ENCODE results near the gene PRKG1. TPM values are rescaled to one million over a fixed set of nuclear protein-coding genes. Genes with fewer than 3 reads are reported as not detected.

Gene PRKG1
- total and polyA plus RNA-seq, 2 of the 4 experiments (the other 2 are of a cell fraction) = 3.5 to 18.3 TPM

DNA sequence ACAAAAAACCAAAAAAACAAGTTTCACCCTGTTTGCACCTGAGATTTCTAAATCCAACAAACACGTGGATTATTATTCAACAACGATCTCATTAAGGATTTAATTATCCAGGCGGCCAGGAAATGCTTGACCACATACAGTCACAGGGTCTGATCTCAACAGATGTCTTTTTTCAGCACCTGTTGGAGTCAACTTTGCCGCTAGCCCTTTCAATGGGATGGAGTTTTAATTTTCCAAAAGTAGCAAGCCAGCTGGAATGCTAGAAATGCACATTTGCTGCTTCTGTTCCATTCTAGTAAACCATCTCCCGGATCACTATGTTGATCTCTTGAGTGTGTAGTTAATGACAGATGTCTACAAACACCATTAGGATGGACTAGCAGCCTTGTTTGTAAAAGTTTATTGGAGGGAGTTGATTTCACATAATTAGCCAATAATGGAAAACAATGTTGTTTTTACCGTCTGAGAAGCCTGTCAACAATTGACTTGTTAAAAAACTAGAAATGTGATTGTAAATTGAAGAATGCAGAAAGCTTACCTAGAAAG, 1175.6 kb downstream of the PRKG1 start:
- Histone ChIP-seq H3K9ac (ENCODE audit: low read depth, low read length) (no peak overlapping the region), H3K36me3 (ENCODE audit: control insufficient read depth, insufficient read depth, low read length) (no peaks in the 10 kb centered on the region), H4K20me1 (ENCODE audit: insufficient read depth, low read length) (no peaks in the 10 kb centered on the region), H2BK5ac (ENCODE audit: low read depth, low read length, poor library complexity, severe bottlenecking) (no peak overlapping the region), H4K91ac (ENCODE audit: insufficient read depth, low read depth, low read length) (no peak overlapping the region), H3K4ac (ENCODE audit: low read depth, low read length) (no peak overlapping the region), H3K18ac (ENCODE audit: low read depth, low read length) (no peak overlapping the region), H3K9me1 (ENCODE audit: insufficient read depth, low read length) (no peaks in the 10 kb centered on the region), H4K8ac (ENCODE audit: low read depth in 2 of 2, low read length in 2 of 2) (no peak overlapping the region), H4K5ac (ENCODE audit: low read depth, low read length) (no peak overlapping the region), H3K56ac (ENCODE audit: extremely low read depth, insufficient read depth, low read length) (no peak overlapping the region), H2AFZ (replicated peaks; ENCODE audit: low read length, poor library complexity) (no peak overlapping the region), H3K27me3 (ENCODE audit: control insufficient read depth, insufficient read depth, low read length) (no peaks in the 10 kb centered on the region), H2BK120ac (ENCODE audit: low read depth, low read length) (no peak overlapping the region), H3K79me1 (ENCODE audit: low read depth in 1 of 2, low read length in 2 of 2) (no peaks in the 10 kb centered on the region), H3K27ac (ENCODE audit: insufficient read depth, low read length) (no peak overlapping the region), H2AK5ac (ENCODE audit: low read depth, low read length) (no peak overlapping the region), H3K23ac (ENCODE audit: low read depth, low read length) (no peak overlapping the region), H3K9me3 (ENCODE audit: control insufficient read depth, insufficient read depth, low read length) (no peaks in the 10 kb centered on the region), H3K4me3 (ENCODE audit: insufficient read depth, low read depth, low read length) (no peak overlapping the region), H3K4me1 (ENCODE audit: control insufficient read depth, insufficient read depth, low read length) (no peaks in the 10 kb centered on the region), H2BK20ac (ENCODE audit: low read depth, low read length) (no peak overlapping the region), H2BK15ac (ENCODE audit: low read depth, low read length) (no peak overlapping the region), H3K14ac (replicated peaks; ENCODE audit: low read depth, low read length) (no peak overlapping the region), H3K4me2 (ENCODE audit: low read depth, low read length) (no peak overlapping the region), H2AK9ac (replicated peaks; ENCODE audit: low read depth, low read length, poor library complexity) (no peak overlapping the region)
- ATAC-seq (ENCODE audit: low read depth) (no peak), DNase-seq (no peak)
- 92% methylated on average over 3 of the region's 6 CpGs; no CpG with 5 or more reads in 1 of the 2 experiments for WGBS, 2 experiments (ENCODE audit: extremely low coverage in 2 of 2, insufficient read length in 1 of 2)
- dilution Hi-C loops (cut with HindIII; ENCODE audit: low sequenced_read_pairs, unreplicated experiment) (no loop called here), intact Hi-C loops (cut with micrococcal nuclease) (no loop called here), in situ Hi-C loops (cut with MboI; ENCODE audit: low sequenced_read_pairs) (no loop called here)
- ChIA-PET CTCF (interaction anchor here (0.5 kb wide), 1 partner anchor 17 kb away, joined by 4 read pairs; no protein-coding TSS in a partner anchor), POLR2A (ENCODE audit: unreplicated experiment) (no interaction called here)
- no peak for TF ChIP-seq BHLHE40 (IDR thresholded peaks at IDR 0.05; ENCODE audit: low read depth, low read length)
- no peak for TF ChIP-seq RAD21 (IDR thresholded peaks at IDR 0.05; ENCODE audit: low read length)
- no peak for TF ChIP-seq FOS (IDR thresholded peaks at IDR 0.05; ENCODE audit: low read depth, low read length)
- TF ChIP-seq POLR2A (IDR thresholded peaks at IDR 0.05; ENCODE audit: low read depth, low read length) = no peak
- TF ChIP-seq MXI1 (IDR thresholded peaks at IDR 0.05; ENCODE audit: borderline replicate concordance, low read depth, low read length) = no peak
- TF ChIP-seq CEBPB (IDR thresholded peaks at IDR 0.05; ENCODE audit: low read depth, low read length) = no peak
- no peak for TF ChIP-seq MAFK (IDR thresholded peaks at IDR 0.05; ENCODE audit: low read depth, low read length)
- TF ChIP-seq MAZ (IDR thresholded peaks at IDR 0.05; ENCODE audit: borderline replicate concordance, low read depth, low read length) = no peak
- TF ChIP-seq RCOR1 (IDR thresholded peaks at IDR 0.05; ENCODE audit: insufficient replicate concordance, low read length) = no peak
- TF ChIP-seq, protein P1, sequence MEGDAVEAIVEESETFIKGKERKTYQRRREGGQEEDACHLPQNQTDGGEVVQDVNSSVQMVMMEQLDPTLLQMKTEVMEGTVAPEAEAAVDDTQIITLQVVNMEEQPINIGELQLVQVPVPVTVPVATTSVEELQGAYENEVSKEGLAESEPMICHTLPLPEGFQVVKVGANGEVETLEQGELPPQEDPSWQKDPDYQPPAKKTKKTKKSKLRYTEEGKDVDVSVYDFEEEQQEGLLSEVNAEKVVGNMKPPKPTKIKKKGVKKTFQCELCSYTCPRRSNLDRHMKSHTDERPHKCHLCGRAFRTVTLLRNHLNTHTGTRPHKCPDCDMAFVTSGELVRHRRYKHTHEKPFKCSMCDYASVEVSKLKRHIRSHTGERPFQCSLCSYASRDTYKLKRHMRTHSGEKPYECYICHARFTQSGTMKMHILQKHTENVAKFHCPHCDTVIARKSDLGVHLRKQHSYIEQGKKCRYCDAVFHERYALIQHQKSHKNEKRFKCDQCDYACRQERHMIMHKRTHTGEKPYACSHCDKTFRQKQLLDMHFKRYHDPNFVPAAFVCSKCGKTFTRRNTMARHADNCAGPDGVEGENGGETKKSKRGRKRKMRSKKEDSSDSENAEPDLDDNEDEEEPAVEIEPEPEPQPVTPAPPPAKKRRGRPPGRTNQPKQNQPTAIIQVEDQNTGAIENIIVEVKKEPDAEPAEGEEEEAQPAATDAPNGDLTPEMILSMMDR (conservative IDR thresholded peaks at IDR 0.05; ENCODE audit: low read depth, low read length) = no peak
- no peak for TF ChIP-seq NFE2L2 (IDR thresholded peaks at IDR 0.05; ENCODE audit: low read depth, low read length)
- no peak for TF ChIP-seq SMC3 (IDR thresholded peaks at IDR 0.05; ENCODE audit: low read depth, low read length)
- TF ChIP-seq, protein P2, sequence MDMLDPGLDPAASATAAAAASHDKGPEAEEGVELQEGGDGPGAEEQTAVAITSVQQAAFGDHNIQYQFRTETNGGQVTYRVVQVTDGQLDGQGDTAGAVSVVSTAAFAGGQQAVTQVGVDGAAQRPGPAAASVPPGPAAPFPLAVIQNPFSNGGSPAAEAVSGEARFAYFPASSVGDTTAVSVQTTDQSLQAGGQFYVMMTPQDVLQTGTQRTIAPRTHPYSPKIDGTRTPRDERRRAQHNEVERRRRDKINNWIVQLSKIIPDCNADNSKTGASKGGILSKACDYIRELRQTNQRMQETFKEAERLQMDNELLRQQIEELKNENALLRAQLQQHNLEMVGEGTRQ (IDR thresholded peaks at IDR 0.05; ENCODE audit: low read depth, low read length) = no peak
- TF ChIP-seq RFX5 (IDR thresholded peaks at IDR 0.05; ENCODE audit: low read depth, low read length) = no peak
- TF ChIP-seq CHD1 (IDR thresholded peaks at IDR 0.05; ENCODE audit: low read depth, low read length) = no peak
- BruUV-seq (replicated peaks) = no TSS peak
